ENCODE measurements around the gene CEMIP2.

DNA sequence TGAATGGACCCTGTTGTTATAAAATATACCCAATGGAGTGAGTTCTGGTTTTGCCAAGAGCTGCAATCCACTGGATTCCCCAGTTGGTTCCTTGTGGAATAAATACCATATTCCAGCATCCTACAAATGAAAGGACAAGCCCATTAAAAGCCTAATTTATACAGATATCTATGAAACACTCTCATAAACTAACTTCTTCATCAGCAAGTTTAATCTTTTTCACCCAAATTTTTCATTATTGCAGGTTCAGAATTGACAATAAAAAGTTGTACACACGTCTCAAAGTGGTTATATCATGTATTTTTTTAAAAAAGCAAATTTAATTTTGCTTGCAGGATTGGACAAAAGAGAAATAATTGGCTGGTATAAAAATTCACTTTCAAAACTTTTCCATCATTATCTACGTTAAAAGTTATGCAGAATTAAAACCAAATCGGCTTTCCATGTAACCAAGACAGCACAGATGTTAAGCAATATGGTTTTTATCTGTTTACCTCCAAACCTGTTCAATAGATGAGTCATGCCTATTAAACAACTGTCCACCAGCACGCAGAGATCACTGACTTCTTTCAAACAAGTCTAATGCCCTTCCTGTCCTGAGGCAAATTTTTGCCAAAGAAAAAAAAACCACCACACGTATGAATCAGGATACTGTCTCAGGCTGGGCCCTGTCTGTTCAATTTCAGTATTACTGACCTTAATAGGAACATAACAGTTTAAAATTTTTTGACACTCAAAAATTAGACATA, 42.5 kb downstream of the CEMIP2 start:
- TF ChIP-seq POLR2A (IDR thresholded peaks at IDR 0.05; ENCODE audit: low read depth, low read length) (no peak), MYC (IDR thresholded peaks at IDR 0.05; ENCODE audit: low read depth, low read length) (no peak), EZH2 (IDR thresholded peaks at IDR 0.05; ENCODE audit: borderline replicate concordance, low read depth, low read length, severe bottlenecking) (no peak), GATA2 (IDR thresholded peaks at IDR 0.05; ENCODE audit: insufficient read depth, insufficient read length, low read depth, low read length) (no peak), POLR2AphosphoS5 (IDR thresholded peaks at IDR 0.05; ENCODE audit: insufficient read depth, low read depth, low read length) (no peak), JUN (IDR thresholded peaks at IDR 0.05; ENCODE audit: borderline replicate concordance, insufficient read depth, insufficient read length, low read depth) (no peak), FOS (IDR thresholded peaks at IDR 0.05; ENCODE audit: borderline replicate concordance, insufficient read depth, low read length) (peak; percentile 57)
- TF ChIP-seq, protein P1, sequence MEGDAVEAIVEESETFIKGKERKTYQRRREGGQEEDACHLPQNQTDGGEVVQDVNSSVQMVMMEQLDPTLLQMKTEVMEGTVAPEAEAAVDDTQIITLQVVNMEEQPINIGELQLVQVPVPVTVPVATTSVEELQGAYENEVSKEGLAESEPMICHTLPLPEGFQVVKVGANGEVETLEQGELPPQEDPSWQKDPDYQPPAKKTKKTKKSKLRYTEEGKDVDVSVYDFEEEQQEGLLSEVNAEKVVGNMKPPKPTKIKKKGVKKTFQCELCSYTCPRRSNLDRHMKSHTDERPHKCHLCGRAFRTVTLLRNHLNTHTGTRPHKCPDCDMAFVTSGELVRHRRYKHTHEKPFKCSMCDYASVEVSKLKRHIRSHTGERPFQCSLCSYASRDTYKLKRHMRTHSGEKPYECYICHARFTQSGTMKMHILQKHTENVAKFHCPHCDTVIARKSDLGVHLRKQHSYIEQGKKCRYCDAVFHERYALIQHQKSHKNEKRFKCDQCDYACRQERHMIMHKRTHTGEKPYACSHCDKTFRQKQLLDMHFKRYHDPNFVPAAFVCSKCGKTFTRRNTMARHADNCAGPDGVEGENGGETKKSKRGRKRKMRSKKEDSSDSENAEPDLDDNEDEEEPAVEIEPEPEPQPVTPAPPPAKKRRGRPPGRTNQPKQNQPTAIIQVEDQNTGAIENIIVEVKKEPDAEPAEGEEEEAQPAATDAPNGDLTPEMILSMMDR (IDR thresholded peaks at IDR 0.05; ENCODE audit: extremely low read depth in 1 of 2, insufficient read depth in 1 of 2, low read depth in 1 of 2, low read length in 2 of 2) = no peak
- TF ChIP-seq, protein P2, sequence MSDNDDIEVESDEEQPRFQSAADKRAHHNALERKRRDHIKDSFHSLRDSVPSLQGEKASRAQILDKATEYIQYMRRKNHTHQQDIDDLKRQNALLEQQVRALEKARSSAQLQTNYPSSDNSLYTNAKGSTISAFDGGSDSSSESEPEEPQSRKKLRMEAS (IDR thresholded peaks at IDR 0.05; ENCODE audit: insufficient read depth, insufficient read length) = no peak
